Superior temporal gyrus (tissue), 1 donor: ENCODE data around the gene HPCA.

Experiments
- DNase-seq: peaks from one replicate; pipeline ENCODE4 v3.0.0-alpha.2; 2016; ENCODE audit errors: extremely low spot score

Gene HPCA

GRCh38 chr1:32934535-32934934, 48.2 kb downstream of the HPCA start:
- DNase-seq = no peak

DNA sequence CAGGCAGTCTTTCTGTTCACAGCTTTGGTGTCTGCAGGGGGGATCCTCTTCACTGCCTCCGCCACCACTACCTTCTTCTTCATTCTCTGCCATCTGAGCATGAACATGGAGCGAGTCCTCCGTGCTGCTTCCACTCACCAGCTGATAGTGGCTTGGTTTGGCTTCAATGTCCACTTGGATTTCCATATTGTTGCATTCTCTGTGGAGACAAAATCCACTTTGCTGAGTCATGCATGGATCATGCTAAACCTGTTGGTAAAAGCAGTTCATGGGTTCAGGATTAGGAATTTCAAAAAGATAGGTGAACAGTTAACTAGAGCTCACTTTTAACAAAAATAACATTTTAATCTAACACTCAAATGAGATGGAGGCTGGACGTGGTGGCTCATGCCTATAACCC, 50.8 kb downstream of the HPCA start:
- no peak for DNase-seq

- DNase-seq = no peak
These were observed 53.5 kb downstream of the HPCA start for GRCh38 chr1:32939655-32940371.

- no peak for DNase-seq
These were observed 57.9 kb downstream of the HPCA start for GRCh38 chr1:32944180-32944579.
